IPS DF 6.9 (cell line): ENCODE measurements around the gene ATXN2.

Source experiments
- DNase-seq: peaks from one replicate; pipeline ENCODE4 v3.0.0-alpha.2; 2013; ENCODE audit warnings: low read depth, low spot score
- H3K27ac ChIP-seq: one replicate; pipeline ENCODE4 v1.5.1; 2013; ENCODE audit warnings: low read length, control low read depth
- H3K27me3 ChIP-seq: 2 replicates; pipeline ENCODE4 v1.6.1; 2013; ENCODE audit warnings: mild to moderate bottlenecking, low read length; ENCODE audit not compliant: control insufficient read depth, insufficient read depth
- H3K36me3 ChIP-seq: 2 replicates; pipeline ENCODE4 v1.6.1; 2013; ENCODE audit warnings: low read length; ENCODE audit not compliant: control insufficient read depth, insufficient read depth
- H3K4me1 ChIP-seq: 2 replicates; pipeline ENCODE4 v1.6.1; 2013; ENCODE audit warnings: low read length; ENCODE audit not compliant: control insufficient read depth, insufficient read depth
- H3K4me3 ChIP-seq: 2 replicates; pipeline ENCODE4 v1.5.1; 2013; ENCODE audit warnings: mild to moderate bottlenecking, low read length
- H3K9me3 ChIP-seq: 2 replicates; pipeline ENCODE4 v1.6.1; 2013; ENCODE audit warnings: low read length, inconsistent platforms; ENCODE audit not compliant: control insufficient read depth, insufficient read depth
- WGBS: extraction: QIAGEN DNeasy Blood & Tissue Kit; methylation state at CpG from one replicate; pipeline ENCODE4 v1.1.7; 2013; ENCODE audit warnings: mixed read lengths, missing lambda C conversion rate; ENCODE audit not compliant: insufficient read length, insufficient coverage; 5-methylcytosine and 5-hydroxymethylcytosine counted together

Gene ATXN2

GRCh38 chr12:111439657-111440151 is 159.4 kb downstream of the ATXN2 start:
- Histone ChIP-seq H3K4me1 (peaks cover 14% of the 10 kb centered on the region), H3K27ac (no peak overlapping the region), H3K9me3 (no peaks in the 10 kb centered on the region), H3K4me3 (no peak overlapping the region), H3K36me3 (peaks cover 3% of the 10 kb centered on the region; the same call in 1 of the 2 replicates), H3K27me3 (no peaks in the 10 kb centered on the region)
- no CpG with 5 or more reads among the region's 5 CpGs for WGBS
- no peak for DNase-seq

- peaks cover 3% of the 10 kb centered on the region; the same call in 1 of the 2 replicates for H3K36me3 ChIP-seq
- no CpG with 5 or more reads among the region's 9 CpGs for WGBS
- no peak overlapping the region for H3K4me3 ChIP-seq
- DNase-seq = no peak
- H3K27ac ChIP-seq = no peak overlapping the region
- H3K9me3 ChIP-seq = no peaks in the 10 kb centered on the region
- H3K27me3 ChIP-seq = no peaks in the 10 kb centered on the region
- peaks cover 15% of the 10 kb centered on the region for H3K4me1 ChIP-seq
These were observed 160.6 kb downstream of the ATXN2 start for GRCh38 chr12:111438481-111438880.

- DNase-seq = no peak
- WGBS = no CpG with 5 or more reads among the region's 8 CpGs
- Histone ChIP-seq H3K27ac (no peak overlapping the region), H3K9me3 (no peaks in the 10 kb centered on the region), H3K4me3 (no peak overlapping the region), H3K4me1 (peaks cover 15% of the 10 kb centered on the region), H3K36me3 (peaks cover 3% of the 10 kb centered on the region; the same call in 1 of the 2 replicates), H3K27me3 (no peaks in the 10 kb centered on the region)
These were observed 161.2 kb downstream of the ATXN2 start for GRCh38 chr12:111437816-111438454.

- H3K36me3 ChIP-seq = peaks cover 3% of the 10 kb centered on the region; the same call in 1 of the 2 replicates
- no peaks in the 10 kb centered on the region for H3K27me3 ChIP-seq
- peaks cover 15% of the 10 kb centered on the region for H3K4me1 ChIP-seq
- no peaks in the 10 kb centered on the region for H3K9me3 ChIP-seq
- no peak overlapping the region for H3K4me3 ChIP-seq
- DNase-seq = no peak
- H3K27ac ChIP-seq = no peak overlapping the region
- WGBS = no CpG with 5 or more reads among the region's 4 CpGs
These were observed 162.3 kb downstream of the ATXN2 start for GRCh38 chr12:111436811-111437210.

GRCh38 chr12:111436266-111436665 is 162.8 kb downstream of the ATXN2 start:
- no CpG with 5 or more reads among the region's 7 CpGs for WGBS
- no peaks in the 10 kb centered on the region for H3K27me3 ChIP-seq
- H3K36me3 ChIP-seq = peaks cover 3% of the 10 kb centered on the region; the same call in 1 of the 2 replicates
- no peak for DNase-seq
- H3K4me3 ChIP-seq = no peak overlapping the region
- no peaks in the 10 kb centered on the region for H3K9me3 ChIP-seq
- H3K4me1 ChIP-seq = peaks cover 15% of the 10 kb centered on the region
- no peak overlapping the region for H3K27ac ChIP-seq

- Histone ChIP-seq H3K4me1 (peaks cover 16% of the 10 kb centered on the region), H3K27me3 (no peaks in the 10 kb centered on the region), H3K36me3 (peaks cover 3% of the 10 kb centered on the region; the same call in 1 of the 2 replicates), H3K4me3 (no peak overlapping the region), H3K9me3 (no peaks in the 10 kb centered on the region), H3K27ac (no peak overlapping the region)
- no CpG with 5 or more reads among the region's 16 CpGs for WGBS
- no peak for DNase-seq
These were observed 163.4 kb downstream of the ATXN2 start for GRCh38 chr12:111435661-111436201.

- no peak overlapping the region for H3K4me3 ChIP-seq
- no peaks in the 10 kb centered on the region for H3K9me3 ChIP-seq
- no peak for DNase-seq
- H3K27me3 ChIP-seq = no peaks in the 10 kb centered on the region
- H3K27ac ChIP-seq = no peak overlapping the region
- H3K36me3 ChIP-seq = peaks cover 3% of the 10 kb centered on the region; the same call in 1 of the 2 replicates
- no CpG with 5 or more reads among the region's 18 CpGs for WGBS
- H3K4me1 ChIP-seq = peaks cover 21% of the 10 kb centered on the region
These were observed 164.3 kb downstream of the ATXN2 start for GRCh38 chr12:111434680-111435338.

GRCh38 chr12:111434049-111434448 is 165.1 kb downstream of the ATXN2 start:
- WGBS = no CpG with 5 or more reads among the region's 3 CpGs
- peaks cover 23% of the 10 kb centered on the region for H3K4me1 ChIP-seq

GRCh38 chr12:111431772-111432171 is 167.3 kb downstream of the ATXN2 start:
- no CpG with 5 or more reads among the region's 6 CpGs for WGBS
- Histone ChIP-seq H3K4me3 (no peak overlapping the region), H3K27me3 (no peaks in the 10 kb centered on the region), H3K9me3 (no peaks in the 10 kb centered on the region), H3K4me1 (peaks cover 18% of the 10 kb centered on the region), H3K36me3 (peaks cover 3% of the 10 kb centered on the region; the same call in 1 of the 2 replicates), H3K27ac (no peak overlapping the region)
- DNase-seq = no peak

More at GRCh38 chr12:111434049-111434448, 165.1 kb downstream of the ATXN2 start:
- Histone ChIP-seq H3K4me3 (no peak overlapping the region), H3K9me3 (no peaks in the 10 kb centered on the region), H3K36me3 (peaks cover 3% of the 10 kb centered on the region; the same call in 1 of the 2 replicates), H3K27me3 (no peaks in the 10 kb centered on the region), H3K27ac (no peak overlapping the region)
- no peak for DNase-seq
